ENCODE results near the gene AGRN. TPM values are rescaled to one million over a fixed set of nuclear protein-coding genes. Genes with fewer than 3 reads are reported as not detected.
A peak's percentile ranks its signal among the peaks of the same experiment; 100 is the strongest.

The AGRN gene
- total and polyA plus RNA-seq, 5 donors from 2014 or later: 0.06 to 4.2 (median 0.29) TPM; not detected in 1

GRCh38 chr1:1034439-1034781 lies 14.5 kb downstream of the AGRN start:
- Mint-ChIP-seq H3K27me3 (peaks cover 35% of the 10 kb centered on the region), H3K27ac (no peak overlapping the region), H3K4me3 (peak overlapping the region in 3 of 4 donors; percentile 26 to 85 (median 75)), H3K9me3 (no peaks in the 10 kb centered on the region), H3K36me3 (no peaks in the 10 kb centered on the region), H3K4me1 (peaks cover 0 to 19% (median 8%) of the 10 kb centered on the region in 4 donors)
- Histone ChIP-seq H3K4me1 (ENCODE audit: control insufficient read depth, insufficient read depth, low read length, poor library complexity, severe bottlenecking) (peaks cover 28% of the 10 kb centered on the region), H3K4me3 (ENCODE audit: low read depth, low read length) (no peak overlapping the region), H3K9me3 (ENCODE audit: control insufficient read depth in 2 of 2, low read length in 2 of 2) (no peaks in the 10 kb centered on the region), H3K27ac (ENCODE audit: insufficient read depth, low read length, poor library complexity, severe bottlenecking) (no peak overlapping the region), H3K36me3 (ENCODE audit: control insufficient read depth, insufficient read depth, low read length) (no peaks in the 10 kb centered on the region), H3K27me3 (ENCODE audit: control insufficient read depth, insufficient read depth, low read length) (no peaks in the 10 kb centered on the region)
- no peak for ATAC-seq (ENCODE audit: low read depth in 2 of 2)
- DNase-seq: no peak

- Mint-ChIP-seq H3K36me3 (no peaks in the 10 kb centered on the region), H3K27me3 (peaks cover 35% of the 10 kb centered on the region), H3K4me1 (peaks cover 0 to 26% (median 11%) of the 10 kb centered on the region in 4 donors), H3K9me3 (peaks cover 0 to 2% (median 0%) of the 10 kb centered on the region in 7 donors), H3K4me3 (peak overlapping the region in 1 of 4 donors; percentile 9), H3K27ac (peak overlapping the region in 1 of 3 donors; percentile 71)
- H3K9me3 ChIP-seq (ENCODE audit: control insufficient read depth in 2 of 2, low read length in 2 of 2): no peaks in the 10 kb centered on the region
- no peak overlapping the region for H3K4me3 ChIP-seq (ENCODE audit: low read depth, low read length)
- no peak overlapping the region for H3K27ac ChIP-seq (ENCODE audit: insufficient read depth, low read length, poor library complexity, severe bottlenecking)
- H3K27me3 ChIP-seq (ENCODE audit: control insufficient read depth, insufficient read depth, low read length): no peaks in the 10 kb centered on the region
- ATAC-seq (ENCODE audit: low read depth in 2 of 2): no peak
- DNase-seq: no peak
- peaks cover 38% of the 10 kb centered on the region for H3K4me1 ChIP-seq (ENCODE audit: control insufficient read depth, insufficient read depth, low read length, poor library complexity, severe bottlenecking)
- no peaks in the 10 kb centered on the region for H3K36me3 ChIP-seq (ENCODE audit: control insufficient read depth, insufficient read depth, low read length)
Measured at GRCh38 chr1:1035291-1035943, 15.5 kb downstream of the AGRN start.

- peaks cover 0 to 2% (median 0%) of the 10 kb centered on the region in 7 donors for H3K9me3 Mint-ChIP-seq
- ATAC-seq (ENCODE audit: low read depth in 2 of 2) (no peak), DNase-seq (no peak)
- H3K4me3 Mint-ChIP-seq: no peak overlapping the region
- Histone ChIP-seq H3K27me3 (ENCODE audit: control insufficient read depth, insufficient read depth, low read length) (no peaks in the 10 kb centered on the region), H3K27ac (ENCODE audit: insufficient read depth, low read length, poor library complexity, severe bottlenecking) (no peak overlapping the region), H3K36me3 (ENCODE audit: control insufficient read depth, insufficient read depth, low read length) (no peaks in the 10 kb centered on the region), H3K4me3 (ENCODE audit: low read depth, low read length) (no peak overlapping the region), H3K4me1 (ENCODE audit: control insufficient read depth, insufficient read depth, low read length, poor library complexity, severe bottlenecking) (peaks cover 35% of the 10 kb centered on the region), H3K9me3 (ENCODE audit: control insufficient read depth in 2 of 2, low read length in 2 of 2) (no peaks in the 10 kb centered on the region)
- no peaks in the 10 kb centered on the region for H3K36me3 Mint-ChIP-seq
- H3K4me1 Mint-ChIP-seq: peaks cover 0 to 20% (median 8%) of the 10 kb centered on the region in 4 donors
- H3K27ac Mint-ChIP-seq: peak overlapping the region in 1 of 3 donors; percentile 5
- peaks cover 27% of the 10 kb centered on the region for H3K27me3 Mint-ChIP-seq
Measured at GRCh38 chr1:1037366-1038327, 17.7 kb downstream of the AGRN start.

GRCh38 chr1:1038694-1039093 lies 18.8 kb downstream of the AGRN start:
- no peak for DNase-seq
- peaks cover 0 to 2% (median 0%) of the 10 kb centered on the region in 7 donors for H3K9me3 Mint-ChIP-seq
- no peak overlapping the region for H3K4me3 ChIP-seq (ENCODE audit: low read depth, low read length)
- peaks cover 26% of the 10 kb centered on the region for H3K27me3 Mint-ChIP-seq
- no peak overlapping the region for H3K27ac ChIP-seq (ENCODE audit: insufficient read depth, low read length, poor library complexity, severe bottlenecking)
- H3K27ac Mint-ChIP-seq: peak overlapping the region in 1 of 3 donors; percentile 62
- H3K27me3 ChIP-seq (ENCODE audit: control insufficient read depth, insufficient read depth, low read length): no peaks in the 10 kb centered on the region
- H3K36me3 Mint-ChIP-seq: no peaks in the 10 kb centered on the region
- H3K4me1 ChIP-seq (ENCODE audit: control insufficient read depth, insufficient read depth, low read length, poor library complexity, severe bottlenecking): peaks cover 26% of the 10 kb centered on the region
- H3K9me3 ChIP-seq (ENCODE audit: control insufficient read depth in 2 of 2, low read length in 2 of 2): no peaks in the 10 kb centered on the region
- H3K4me3 Mint-ChIP-seq: peak overlapping the region in 1 of 4 donors; percentile 39
- H3K36me3 ChIP-seq (ENCODE audit: control insufficient read depth, insufficient read depth, low read length): no peaks in the 10 kb centered on the region
- peaks cover 0 to 23% (median 8%) of the 10 kb centered on the region in 4 donors for H3K4me1 Mint-ChIP-seq
- ATAC-seq (ENCODE audit: low read depth in 2 of 2): no peak

- Mint-ChIP-seq H3K36me3 (no peaks in the 10 kb centered on the region), H3K4me3 (peak overlapping the region; percentile 53 to 81 (median 68)), H3K27me3 (peaks cover 26% of the 10 kb centered on the region), H3K4me1 (peaks cover 0 to 23% (median 8%) of the 10 kb centered on the region in 4 donors), H3K27ac (no peak overlapping the region), H3K9me3 (peaks cover 0 to 2% (median 0%) of the 10 kb centered on the region in 7 donors)
- DNase-seq: no peak
- H3K4me1 ChIP-seq (ENCODE audit: control insufficient read depth, insufficient read depth, low read length, poor library complexity, severe bottlenecking): peaks cover 19% of the 10 kb centered on the region
- no peaks in the 10 kb centered on the region for H3K36me3 ChIP-seq (ENCODE audit: control insufficient read depth, insufficient read depth, low read length)
- H3K4me3 ChIP-seq (ENCODE audit: low read depth, low read length): no peak overlapping the region
- no peak overlapping the region for H3K27ac ChIP-seq (ENCODE audit: insufficient read depth, low read length, poor library complexity, severe bottlenecking)
- H3K9me3 ChIP-seq (ENCODE audit: control insufficient read depth in 2 of 2, low read length in 2 of 2): no peaks in the 10 kb centered on the region
- no peak for ATAC-seq (ENCODE audit: low read depth in 2 of 2)
- H3K27me3 ChIP-seq (ENCODE audit: control insufficient read depth, insufficient read depth, low read length): no peaks in the 10 kb centered on the region
Measured at GRCh38 chr1:1039145-1039910, 19.4 kb downstream of the AGRN start.

GRCh38 chr1:1040004-1040991 lies 20.4 kb downstream of the AGRN start:
- Mint-ChIP-seq H3K9me3 (peaks cover 0 to 2% (median 0%) of the 10 kb centered on the region in 7 donors), H3K4me1 (peaks cover 0 to 21% (median 8%) of the 10 kb centered on the region in 4 donors), H3K27me3 (peaks cover 24% of the 10 kb centered on the region), H3K36me3 (no peaks in the 10 kb centered on the region), H3K4me3 (peak overlapping the region in 3 of 4 donors; percentile 53 to 81 (median 58)), H3K27ac (no peak overlapping the region)
- Histone ChIP-seq H3K4me1 (ENCODE audit: control insufficient read depth, insufficient read depth, low read length, poor library complexity, severe bottlenecking) (peaks cover 18% of the 10 kb centered on the region), H3K9me3 (ENCODE audit: control insufficient read depth in 2 of 2, low read length in 2 of 2) (no peaks in the 10 kb centered on the region), H3K4me3 (ENCODE audit: low read depth, low read length) (no peak overlapping the region), H3K27ac (ENCODE audit: insufficient read depth, low read length, poor library complexity, severe bottlenecking) (no peak overlapping the region), H3K36me3 (ENCODE audit: control insufficient read depth, insufficient read depth, low read length) (no peaks in the 10 kb centered on the region), H3K27me3 (ENCODE audit: control insufficient read depth, insufficient read depth, low read length) (no peaks in the 10 kb centered on the region)
- ATAC-seq (ENCODE audit: low read depth in 2 of 2) (peak; percentile 89 to 93), DNase-seq (peak; percentile 74 to 91 (median 80))

Data from CD4-positive, CD25-positive, alpha-beta regulatory T cell (primary cell).